ENCODE results near the gene GRID2. TPM values are rescaled to one million over a fixed set of nuclear protein-coding genes. Genes with fewer than 3 reads are reported as not detected.
"Not testable (repeated sequence)": the region's sequence is repeated elsewhere in the genome, so short reads cannot be mapped to it uniquely, and the experiment has no call there.

GRID2 gene
- total and polyA plus RNA-seq, 2 donors: 0.63 to 26.1 TPM

DNA sequence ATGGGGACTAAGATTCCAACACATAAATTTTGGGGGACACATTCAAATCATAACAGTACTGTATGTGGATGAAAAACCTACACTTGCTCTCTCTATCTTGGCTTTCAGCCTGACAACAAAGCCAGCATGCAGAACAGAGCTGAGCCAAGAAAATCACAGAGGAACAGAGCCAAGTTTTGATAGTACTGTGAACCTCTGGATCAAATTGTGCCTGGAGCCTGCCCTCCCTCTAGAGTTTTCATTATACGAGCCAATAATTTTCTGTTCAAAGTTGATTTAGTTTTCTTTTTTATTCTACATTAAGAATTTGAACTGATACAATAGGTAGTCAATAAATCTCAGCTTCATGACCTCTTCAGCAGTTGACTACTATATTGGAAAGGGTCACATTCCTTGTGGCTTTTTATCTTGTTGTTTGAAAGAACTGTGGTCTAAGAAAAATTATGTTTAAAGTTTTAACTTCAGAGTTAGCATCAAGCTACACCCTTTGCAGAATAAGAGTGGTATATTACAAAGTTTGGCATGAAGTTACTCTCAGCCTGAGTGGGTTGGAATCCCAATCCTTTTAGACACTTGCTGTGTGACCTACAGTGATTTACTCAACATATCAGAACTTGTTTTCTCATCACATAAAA, 31.1 kb downstream of the GRID2 start:
- H3K36me3 ChIP-seq (ENCODE audit: insufficient read depth): no peaks in the 10 kb centered on the region
- no peak overlapping the region for H3K4me3 ChIP-seq (ENCODE audit: low read depth, low read length)
- H3K4me1 ChIP-seq (ENCODE audit: insufficient read depth): no peaks in the 10 kb centered on the region
- 16% methylated on average over 1 of the region's 1 CpG for WGBS
- DNase-seq (ENCODE audit: extremely low spot score): peak; percentile 47
- no peak overlapping the region for H3K27ac ChIP-seq (ENCODE audit: low read depth)

DNA sequence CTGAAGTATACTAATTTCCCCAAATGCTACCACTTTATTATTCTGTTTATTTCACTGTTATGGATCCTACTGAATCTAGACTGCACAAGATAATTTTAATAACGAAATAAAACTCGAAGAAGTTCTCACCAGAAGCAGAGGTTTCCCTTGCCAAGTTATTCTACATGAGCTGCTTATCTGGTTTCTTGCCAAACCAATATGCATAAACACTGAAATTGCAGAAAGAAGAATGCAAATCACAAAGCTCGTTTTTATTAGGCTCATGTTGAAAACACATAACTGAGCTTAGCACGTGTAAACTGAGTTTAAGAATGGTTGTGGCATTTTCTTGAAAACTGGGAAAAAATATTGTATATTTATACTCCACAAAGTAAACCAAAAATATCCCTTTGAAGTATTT, 35.9 kb downstream of the GRID2 start:
- no peak for DNase-seq (ENCODE audit: extremely low spot score)

GRCh38 chr4:92344216-92344615, 40.5 kb downstream of the GRID2 start:
- H3K27ac ChIP-seq (ENCODE audit: low read depth): no peak overlapping the region
- WGBS: 90% methylated on average over 3 of the region's 3 CpGs
- H3K4me3 ChIP-seq (ENCODE audit: low read depth, low read length): no peak overlapping the region
- no peak for DNase-seq (ENCODE audit: extremely low spot score)
- H3K36me3 ChIP-seq (ENCODE audit: insufficient read depth): no peaks in the 10 kb centered on the region
- no peaks in the 10 kb centered on the region for H3K4me1 ChIP-seq (ENCODE audit: insufficient read depth)

More for the DNA sequence above, 35.9 kb downstream of the GRID2 start:
- H3K4me3 ChIP-seq (ENCODE audit: low read depth, low read length): no peak overlapping the region
- no peak overlapping the region for H3K27ac ChIP-seq (ENCODE audit: low read depth)
- 37% methylated on average over 4 of the region's 4 CpGs for WGBS
- H3K4me1 ChIP-seq (ENCODE audit: insufficient read depth): no peaks in the 10 kb centered on the region
- no peaks in the 10 kb centered on the region for H3K36me3 ChIP-seq (ENCODE audit: insufficient read depth)

- 91% methylated on average over 3 of the region's 3 CpGs for WGBS
- no peaks in the 10 kb centered on the region for H3K36me3 ChIP-seq (ENCODE audit: insufficient read depth)
- DNase-seq (ENCODE audit: extremely low spot score): no peak
- no peak overlapping the region for H3K4me3 ChIP-seq (ENCODE audit: low read depth, low read length)
- no peaks in the 10 kb centered on the region for H3K4me1 ChIP-seq (ENCODE audit: insufficient read depth)
- no peak overlapping the region for H3K27ac ChIP-seq (ENCODE audit: low read depth)
Observed at GRCh38 chr4:92346289-92346688, 42.5 kb downstream of the GRID2 start.

GRCh38 chr4:92357966-92358365, 54.2 kb downstream of the GRID2 start:
- Histone ChIP-seq H3K4me3 (ENCODE audit: low read depth, low read length) (no peak overlapping the region), H3K27ac (ENCODE audit: low read depth) (no peak overlapping the region), H3K4me1 (ENCODE audit: insufficient read depth) (no peaks in the 10 kb centered on the region), H3K36me3 (ENCODE audit: insufficient read depth) (no peaks in the 10 kb centered on the region)
- WGBS: 95% methylated on average over 2 of the region's 2 CpGs
- DNase-seq (ENCODE audit: extremely low spot score): no peak

GRCh38 chr4:92359491-92359890, 55.7 kb downstream of the GRID2 start:
- no peak overlapping the region for H3K27ac ChIP-seq (ENCODE audit: low read depth)
- no peak for DNase-seq (ENCODE audit: extremely low spot score)
- no peaks in the 10 kb centered on the region for H3K4me1 ChIP-seq (ENCODE audit: insufficient read depth)
- H3K4me3 ChIP-seq (ENCODE audit: low read depth, low read length): no peak overlapping the region
- WGBS: 50% methylated on average over 2 of the region's 2 CpGs
- no peaks in the 10 kb centered on the region for H3K36me3 ChIP-seq (ENCODE audit: insufficient read depth)

- Histone ChIP-seq H3K36me3 (ENCODE audit: insufficient read depth) (no peaks in the 10 kb centered on the region), H3K4me1 (ENCODE audit: insufficient read depth) (no peaks in the 10 kb centered on the region), H3K27ac (ENCODE audit: low read depth) (no peak overlapping the region), H3K4me3 (ENCODE audit: low read depth, low read length) (no peak overlapping the region)
- no peak for DNase-seq (ENCODE audit: extremely low spot score)
Observed at GRCh38 chr4:92362028-92362427, 58.3 kb downstream of the GRID2 start.

- Histone ChIP-seq H3K27ac (ENCODE audit: low read depth) (no peak overlapping the region), H3K36me3 (ENCODE audit: insufficient read depth) (no peaks in the 10 kb centered on the region), H3K4me1 (ENCODE audit: insufficient read depth) (no peaks in the 10 kb centered on the region), H3K4me3 (ENCODE audit: low read depth, low read length) (no peak overlapping the region)
- 82% methylated on average over 4 of the region's 4 CpGs for WGBS
- DNase-seq (ENCODE audit: extremely low spot score): no peak
Observed at GRCh38 chr4:92368653-92369052, 64.9 kb downstream of the GRID2 start.

- no peak overlapping the region for H3K4me3 ChIP-seq (ENCODE audit: low read depth, low read length)
- no peaks in the 10 kb centered on the region for H3K4me1 ChIP-seq (ENCODE audit: insufficient read depth)
- H3K36me3 ChIP-seq (ENCODE audit: insufficient read depth): no peaks in the 10 kb centered on the region
- no peak overlapping the region for H3K27ac ChIP-seq (ENCODE audit: low read depth)
- no peak for DNase-seq (ENCODE audit: extremely low spot score)
Observed at GRCh38 chr4:92381616-92382015, 77.8 kb downstream of the GRID2 start.

GRCh38 chr4:92382128-92382527, 78.4 kb downstream of the GRID2 start:
- DNase-seq (ENCODE audit: extremely low spot score): no peak
- Histone ChIP-seq H3K4me1 (ENCODE audit: insufficient read depth) (no peaks in the 10 kb centered on the region), H3K36me3 (ENCODE audit: insufficient read depth) (no peaks in the 10 kb centered on the region), H3K4me3 (ENCODE audit: low read depth, low read length) (no peak overlapping the region), H3K27ac (ENCODE audit: low read depth) (no peak overlapping the region)
- 93% methylated on average over 1 of the region's 1 CpG for WGBS

GRCh38 chr4:92387459-92388069, 83.8 kb downstream of the GRID2 start:
- no peaks in the 10 kb centered on the region for H3K36me3 ChIP-seq (ENCODE audit: insufficient read depth)
- H3K4me3 ChIP-seq (ENCODE audit: low read depth, low read length): no peak overlapping the region
- WGBS: 99% methylated on average over 1 of the region's 1 CpG
- H3K27ac ChIP-seq (ENCODE audit: low read depth): no peak overlapping the region
- no peaks in the 10 kb centered on the region for H3K4me1 ChIP-seq (ENCODE audit: insufficient read depth)
- DNase-seq (ENCODE audit: extremely low spot score): no peak

GRCh38 chr4:92399032-92399431, 95.3 kb downstream of the GRID2 start:
- Histone ChIP-seq H3K4me3 (ENCODE audit: low read depth, low read length) (no peak overlapping the region), H3K36me3 (ENCODE audit: insufficient read depth) (no peaks in the 10 kb centered on the region), H3K27ac (ENCODE audit: low read depth) (no peak overlapping the region), H3K4me1 (ENCODE audit: insufficient read depth) (no peaks in the 10 kb centered on the region)
- WGBS: 85% methylated on average over 8 of the region's 8 CpGs
- no peak for DNase-seq (ENCODE audit: extremely low spot score)

GRCh38 chr4:92403525-92403924, 99.8 kb downstream of the GRID2 start:
- H3K27ac ChIP-seq (ENCODE audit: low read depth); DNase-seq (ENCODE audit: extremely low spot score); H3K4me3 ChIP-seq (ENCODE audit: low read depth, low read length); H3K36me3 ChIP-seq (ENCODE audit: insufficient read depth); H3K4me1 ChIP-seq (ENCODE audit: insufficient read depth): not testable (repeated sequence)
- WGBS: 89% methylated on average over 7 of the region's 7 CpGs

GRCh38 chr4:92406488-92406887, 102.7 kb downstream of the GRID2 start:
- H3K36me3 ChIP-seq (ENCODE audit: insufficient read depth): no peaks in the 10 kb centered on the region
- no peak for DNase-seq (ENCODE audit: extremely low spot score)

More at GRCh38 chr4:92406488-92406887, 102.7 kb downstream of the GRID2 start:
- H3K4me3 ChIP-seq (ENCODE audit: low read depth, low read length): no peak overlapping the region
- H3K27ac ChIP-seq (ENCODE audit: low read depth): no peak overlapping the region
- 97% methylated on average over 1 of the region's 1 CpG for WGBS
- no peaks in the 10 kb centered on the region for H3K4me1 ChIP-seq (ENCODE audit: insufficient read depth)
